ENCODE results near the gene CAMP. TPM values are rescaled to one million over a fixed set of nuclear protein-coding genes. Genes with fewer than 3 reads are reported as not detected.

Gene CAMP
- total and polyA plus RNA-seq, 2 donors from 2014 or later: not detected

DNA sequence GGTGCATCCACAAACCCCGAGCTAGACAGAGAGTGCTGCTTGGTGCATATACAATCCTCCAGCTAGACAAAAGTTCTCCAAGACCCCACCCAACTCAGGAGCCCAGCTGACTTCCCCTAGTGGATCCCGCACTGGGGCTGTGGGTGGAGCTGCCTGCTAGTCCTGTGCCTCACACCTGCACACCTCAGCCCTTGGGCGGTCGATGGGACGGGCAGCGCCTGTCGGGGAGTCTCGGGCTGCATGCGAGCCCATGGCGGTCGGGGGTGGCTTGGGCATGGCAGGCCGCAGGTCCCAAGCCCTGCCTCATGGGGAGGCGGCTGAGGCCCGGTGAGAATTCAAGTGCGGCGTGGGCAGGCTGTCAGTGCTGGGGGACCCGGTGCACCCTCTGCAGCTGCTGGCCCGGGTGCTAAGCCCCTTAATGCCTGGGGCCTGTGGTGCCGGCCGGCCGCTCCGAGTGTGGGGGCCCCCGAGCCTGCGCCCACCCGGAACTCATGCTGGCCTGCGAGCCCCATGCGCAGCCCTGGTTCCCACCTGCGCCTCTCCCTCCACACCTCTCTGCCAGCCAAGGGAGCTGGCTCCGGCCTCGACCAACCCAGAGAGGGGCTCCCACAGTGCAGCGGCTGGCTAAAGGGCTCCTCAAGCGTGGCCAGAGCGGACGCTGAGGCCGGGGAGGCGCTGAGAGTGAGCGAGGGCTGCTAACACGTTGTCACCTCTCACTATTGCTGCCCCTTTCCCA, 48.6 kb downstream of the CAMP start:
- no peak for TF ChIP-seq CTCF (IDR thresholded peaks at IDR 0.05; ENCODE audit: borderline replicate concordance, extremely low read depth, insufficient read depth)
- DNase-seq (peak in 1 of 5 donors; percentile 76), FAIRE-seq (no peak)
- intact Hi-C loops (cut with DNase I): loop anchor here (10.0 kb wide), 1 partner anchor 163 kb away; the partner anchor contains the start of gene PLXNB1
- no peaks in the 10 kb centered on the region for H3K9me3 ChIP-seq (ENCODE audit: control insufficient read depth in 2 of 3, insufficient read depth in 1 of 3, low read length in 3 of 3)
- H3K27me3 ChIP-seq (ENCODE audit: control insufficient read depth, insufficient read depth, low read length): no peaks in the 10 kb centered on the region
- no peak overlapping the region for H3K27ac ChIP-seq (ENCODE audit: low read depth in 2 of 2, low read length in 2 of 2)
- H3K9ac ChIP-seq (ENCODE audit: low read length in 3 of 3): no peak overlapping the region
- H3K36me3 ChIP-seq (ENCODE audit: control insufficient read depth in 2 of 3, insufficient read depth in 3 of 3, low read length in 3 of 3): peaks cover 0 to 15% (median 5%) of the 10 kb centered on the region in 3 donors
- H3K4me3 ChIP-seq (ENCODE audit: low read length in 3 of 3): no peak overlapping the region
- peaks cover 0 to 6% (median 2%) of the 10 kb centered on the region in 3 donors for H3K4me1 ChIP-seq (ENCODE audit: control insufficient read depth in 2 of 3, insufficient read depth in 2 of 3, low read depth in 1 of 3, low read length in 3 of 3)

- intact Hi-C loops (cut with DNase I): loop anchor here (10.0 kb wide), 1 partner anchor 161 kb away; the partner anchor contains the start of gene PLXNB1
- Histone ChIP-seq H3K9ac (ENCODE audit: low read length in 3 of 3) (no peak overlapping the region), H3K36me3 (ENCODE audit: control insufficient read depth in 2 of 3, insufficient read depth in 3 of 3, low read length in 3 of 3) (peaks cover 0 to 11% (median 3%) of the 10 kb centered on the region in 3 donors), H3K4me1 (ENCODE audit: control insufficient read depth in 2 of 3, insufficient read depth in 2 of 3, low read depth in 1 of 3, low read length in 3 of 3) (peaks cover 0 to 6% (median 2%) of the 10 kb centered on the region in 3 donors), H3K27me3 (ENCODE audit: control insufficient read depth, insufficient read depth, low read length) (no peaks in the 10 kb centered on the region), H3K4me3 (ENCODE audit: low read length in 3 of 3) (no peak overlapping the region), H3K9me3 (ENCODE audit: control insufficient read depth in 2 of 3, insufficient read depth in 1 of 3, low read length in 3 of 3) (no peaks in the 10 kb centered on the region), H3K27ac (ENCODE audit: low read depth in 2 of 2, low read length in 2 of 2) (no peak overlapping the region)
- DNase-seq (peak in 4 of 5 donors; percentile 62 to 84 (median 76)), FAIRE-seq (no peak)
- TF ChIP-seq CTCF (IDR thresholded peaks at IDR 0.05; ENCODE audit: borderline replicate concordance, extremely low read depth, insufficient read depth): peak; percentile 86
Measured at GRCh38 chr3:48273594-48274211, 50.4 kb downstream of the CAMP start.

DNA sequence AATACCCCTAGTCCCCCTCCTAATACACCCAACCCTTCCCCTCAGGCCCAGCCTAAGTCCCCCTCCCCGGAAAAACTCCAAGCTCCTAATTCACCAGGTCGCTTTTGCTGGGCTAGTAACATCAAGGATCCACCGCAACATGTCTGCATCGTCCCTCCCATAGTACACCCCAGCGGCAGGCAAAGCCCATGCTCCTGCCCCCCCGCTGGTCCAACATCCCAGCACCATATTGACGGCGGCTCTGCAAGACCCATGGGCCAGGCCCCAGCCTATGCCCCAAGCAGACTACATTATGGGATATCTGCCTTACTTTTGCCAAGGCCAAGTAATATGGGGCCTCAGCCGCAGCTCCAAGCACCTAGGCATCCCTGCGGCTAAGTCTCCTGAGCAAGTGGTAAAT, 51.2 kb downstream of the CAMP start:
- H3K27me3 ChIP-seq (ENCODE audit: control insufficient read depth, insufficient read depth, low read length): no peaks in the 10 kb centered on the region
- no peak for TF ChIP-seq CTCF (IDR thresholded peaks at IDR 0.05; ENCODE audit: borderline replicate concordance, extremely low read depth, insufficient read depth)
- no peak overlapping the region for H3K27ac ChIP-seq (ENCODE audit: low read depth in 2 of 2, low read length in 2 of 2)
- no peaks in the 10 kb centered on the region for H3K9me3 ChIP-seq (ENCODE audit: control insufficient read depth in 2 of 3, insufficient read depth in 1 of 3, low read length in 3 of 3)
- intact Hi-C loops (cut with DNase I): loop anchor here (10.0 kb wide), 1 partner anchor 160 kb away; the partner anchor contains the start of gene PLXNB1
- peaks cover 0 to 5% (median 0%) of the 10 kb centered on the region in 3 donors for H3K36me3 ChIP-seq (ENCODE audit: control insufficient read depth in 2 of 3, insufficient read depth in 3 of 3, low read length in 3 of 3)
- DNase-seq: no peak
- H3K4me1 ChIP-seq (ENCODE audit: control insufficient read depth in 2 of 3, insufficient read depth in 2 of 3, low read depth in 1 of 3, low read length in 3 of 3): peaks cover 0 to 2% (median 1%) of the 10 kb centered on the region in 3 donors
- FAIRE-seq: no peak
- H3K4me3 ChIP-seq (ENCODE audit: low read length in 3 of 3): no peak overlapping the region
- no peak overlapping the region for H3K9ac ChIP-seq (ENCODE audit: low read length in 3 of 3)

Small RNA genes within 50 kb of the gene (microRNA-seq; reads per million reads assigned to microRNA genes)
- 2.4 reads per million for gene MIR4443

Other genes with a start within 250 kb of the CAMP start
- gene MAP4, start 207.1 kb upstream of the CAMP start, total RNA-seq: 239 TPM
- 69.6 TPM for gene MAP4, start 207.1 kb upstream of the CAMP start, polyA plus RNA-seq (ENCODE audit: insufficient read depth, low read depth, low replicate concordance)
- gene CDC25A, start 35.1 kb upstream of the CAMP start, total RNA-seq: 0.88 TPM
- gene CDC25A, start 35.1 kb upstream of the CAMP start, polyA plus RNA-seq (ENCODE audit: insufficient read depth, low read depth, low replicate concordance): 1.6 TPM
- gene ZNF589, start 17.6 kb downstream of the CAMP start, total RNA-seq: 13.3 TPM
- gene ZNF589, start 17.6 kb downstream of the CAMP start, polyA plus RNA-seq (ENCODE audit: insufficient read depth, low read depth, low replicate concordance): 6.5 TPM
- 32.9 TPM for gene NME6, start 77.9 kb downstream of the CAMP start, total RNA-seq
- gene NME6, start 77.9 kb downstream of the CAMP start, polyA plus RNA-seq (ENCODE audit: insufficient read depth, low read depth, low replicate concordance): 19.9 TPM
- not detected for gene SPINK8, start 110.2 kb downstream of the CAMP start, total RNA-seq
- gene SPINK8, start 110.2 kb downstream of the CAMP start, polyA plus RNA-seq (ENCODE audit: insufficient read depth, low read depth, low replicate concordance): not detected
- not detected for gene FBXW12, start 148.7 kb downstream of the CAMP start, total RNA-seq
- gene FBXW12, start 148.7 kb downstream of the CAMP start, polyA plus RNA-seq (ENCODE audit: insufficient read depth, low read depth, low replicate concordance): not detected
- gene PLXNB1, start 206.6 kb downstream of the CAMP start, total RNA-seq: 224 TPM
- 101 TPM for gene PLXNB1, start 206.6 kb downstream of the CAMP start, polyA plus RNA-seq (ENCODE audit: insufficient read depth, low read depth, low replicate concordance)
- 13.8 TPM for gene CCDC51, start 216.6 kb downstream of the CAMP start, total RNA-seq
- gene CCDC51, start 216.6 kb downstream of the CAMP start, polyA plus RNA-seq (ENCODE audit: insufficient read depth, low read depth, low replicate concordance): 32.8 TPM
- 195 TPM for gene TMA7, start 216.8 kb downstream of the CAMP start, total RNA-seq
- gene TMA7, start 216.8 kb downstream of the CAMP start, polyA plus RNA-seq (ENCODE audit: insufficient read depth, low read depth, low replicate concordance): 631 TPM
- gene ATRIP, start 223.2 kb downstream of the CAMP start, total RNA-seq: 6.7 TPM
- 5.4 TPM for gene ATRIP, start 223.2 kb downstream of the CAMP start, polyA plus RNA-seq (ENCODE audit: insufficient read depth, low read depth, low replicate concordance)

Measured in kidney (tissue), 14 donors.